Lung (tissue), 12 donors: ENCODE measurements around the gene PDZD2. TPM values are rescaled to one million over a fixed set of nuclear protein-coding genes. Genes with fewer than 3 reads are reported as not detected.

Experiments used
- ATAC-seq: fragments of 200-7000 bp; cut with Tn5 transposase; one replicate; pipeline ENCODE4 v1.9.1; 2020; ENCODE audit warnings: moderate number of reproducible peaks; ENCODE audit not compliant: insufficient read depth, low FRiP score
- DNase-seq, 3 donors: peaks; one replicate each; pipeline ENCODE4 v3.0.0-alpha.2; 2013 to 2017
- H3K27ac ChIP-seq, 2 donors: one replicate each; pipeline ENCODE4 v1.5.1; 2013; ENCODE audit warnings: mild to moderate bottlenecking in 2 of 2, moderate library complexity in 2 of 2, control low read depth in 1 of 2, inconsistent platforms in 1 of 2, low read depth in 1 of 2, low read length in 1 of 2
- H3K27me3 ChIP-seq, 3 donors: one replicate each; pipeline ENCODE4 v1.5.1; 2013; ENCODE audit warnings: low read length in 2 of 3; ENCODE audit not compliant: control insufficient read depth in 3 of 3, insufficient read depth in 3 of 3
- H3K36me3 ChIP-seq, 4 donors: one replicate each; pipeline ENCODE4 v1.5.1; 2013; ENCODE audit warnings: low read length in 4 of 4, mild to moderate bottlenecking in 1 of 4, moderate library complexity in 1 of 4; ENCODE audit not compliant: control insufficient read depth in 4 of 4, insufficient read depth in 4 of 4
- H3K4me1 ChIP-seq, 5 donors: one replicate each; pipeline ENCODE4 v1.5.1; 2013; ENCODE audit warnings: low read length in 5 of 5, mild to moderate bottlenecking in 2 of 5, moderate library complexity in 1 of 5; ENCODE audit not compliant: control insufficient read depth in 5 of 5, insufficient read depth in 5 of 5
- H3K4me3 ChIP-seq: one replicate; pipeline ENCODE4 v1.5.1; 2013; ENCODE audit warnings: mild to moderate bottlenecking, control low read depth, moderate library complexity
- H3K9ac ChIP-seq, 2 donors: one replicate each; pipeline ENCODE4 v1.5.1; 2013; ENCODE audit warnings: low read length in 2 of 2, control low read depth in 1 of 2; ENCODE audit not compliant: insufficient read depth in 1 of 2
- H3K9me3 ChIP-seq, 4 donors: one replicate each; pipeline ENCODE4 v1.5.1; 2013; ENCODE audit warnings: low read length in 3 of 4, mild to moderate bottlenecking in 1 of 4, moderate library complexity in 1 of 4; ENCODE audit not compliant: control insufficient read depth in 4 of 4, insufficient read depth in 3 of 4
- WGBS, 2 donors: extraction: QIAGEN DNeasy Blood & Tissue Kit; methylation state at CpG; one replicate each; pipeline ENCODE4 v1.1.7; 2013; 5-methylcytosine and 5-hydroxymethylcytosine counted together
- polyA plus RNA-seq, 2 donors: library from polyadenylated mRNA; stranded (reverse); fragments of 200-250 nt; gene quantifications; one replicate each; pipeline ENCODE4 v1.2.1, GENCODE V29; 2013
- total RNA-seq, 2 donors: library from RNA; depleted of rRNA in 1 of 2; stranded (reverse); fragments of >200 nt in 1 of 2; gene quantifications; one replicate each; pipeline ENCODE4 v1.2.1, GENCODE V29; 2014 to 2021
- TF ChIP-seq, protein P1 (sequence below): IDR thresholded peaks from 2 replicates; pipeline ENCODE4 v1.5.1; 2012; ENCODE audit warnings: mild to moderate bottlenecking; ENCODE audit errors: control extremely low read depth, extremely low read depth
- donor health status: control.
- donor health status: control.
- donor health status: Bipolar disorder and iron deficiency.
- donor health status: healthy.
- donor health status: DM: yes; HTN: yes; CAD: no.

PDZD2 gene
- total and polyA plus RNA-seq, 4 donors, result 9.2 to 56.3 (median 24.8) TPM

DNA sequence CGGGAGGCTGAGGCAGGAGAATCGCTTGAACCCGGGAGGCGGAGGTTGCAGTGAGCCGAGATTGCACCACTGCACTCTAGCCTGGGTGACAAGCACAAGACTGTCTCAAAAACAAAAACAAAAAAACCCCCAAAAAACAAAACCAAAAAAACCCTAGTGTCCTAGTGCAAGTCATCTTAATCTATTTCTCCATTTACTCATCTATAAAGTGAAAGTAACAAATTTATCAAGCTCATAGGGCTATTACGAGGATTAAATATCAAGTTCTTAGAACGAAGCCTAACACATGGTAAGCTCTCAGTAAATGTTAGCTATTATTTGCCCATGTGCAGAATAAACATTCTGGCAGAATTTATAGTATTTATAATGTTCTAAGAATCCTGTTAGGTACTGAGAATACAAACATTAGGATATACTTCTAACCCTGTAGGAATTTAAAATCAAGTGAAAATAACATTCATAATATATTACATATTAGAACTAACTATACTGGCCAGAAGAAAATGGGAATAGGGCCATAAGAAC is 490.2 kb downstream of the PDZD2 start:
- TF ChIP-seq, protein P1, sequence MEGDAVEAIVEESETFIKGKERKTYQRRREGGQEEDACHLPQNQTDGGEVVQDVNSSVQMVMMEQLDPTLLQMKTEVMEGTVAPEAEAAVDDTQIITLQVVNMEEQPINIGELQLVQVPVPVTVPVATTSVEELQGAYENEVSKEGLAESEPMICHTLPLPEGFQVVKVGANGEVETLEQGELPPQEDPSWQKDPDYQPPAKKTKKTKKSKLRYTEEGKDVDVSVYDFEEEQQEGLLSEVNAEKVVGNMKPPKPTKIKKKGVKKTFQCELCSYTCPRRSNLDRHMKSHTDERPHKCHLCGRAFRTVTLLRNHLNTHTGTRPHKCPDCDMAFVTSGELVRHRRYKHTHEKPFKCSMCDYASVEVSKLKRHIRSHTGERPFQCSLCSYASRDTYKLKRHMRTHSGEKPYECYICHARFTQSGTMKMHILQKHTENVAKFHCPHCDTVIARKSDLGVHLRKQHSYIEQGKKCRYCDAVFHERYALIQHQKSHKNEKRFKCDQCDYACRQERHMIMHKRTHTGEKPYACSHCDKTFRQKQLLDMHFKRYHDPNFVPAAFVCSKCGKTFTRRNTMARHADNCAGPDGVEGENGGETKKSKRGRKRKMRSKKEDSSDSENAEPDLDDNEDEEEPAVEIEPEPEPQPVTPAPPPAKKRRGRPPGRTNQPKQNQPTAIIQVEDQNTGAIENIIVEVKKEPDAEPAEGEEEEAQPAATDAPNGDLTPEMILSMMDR, result no peak
- H3K9ac ChIP-seq, result no peak overlapping the region
- H3K4me3 ChIP-seq, result no peak overlapping the region
- H3K36me3 ChIP-seq, result peaks cover 3 to 13% (median 8%) of the 10 kb centered on the region in 4 donors
- no peaks in the 10 kb centered on the region for H3K9me3 ChIP-seq
- no peak for DNase-seq
- 83 to 88% methylated on average over 7 of the region's 7 CpGs for WGBS, 2 donors
- H3K4me1 ChIP-seq, result peaks cover 0 to 7% (median 0%) of the 10 kb centered on the region in 5 donors
- no peaks in the 10 kb centered on the region for H3K27me3 ChIP-seq
- ATAC-seq, result no peak
- no peak overlapping the region for H3K27ac ChIP-seq

GRCh38 chr5:32130865-32131264 is 491.9 kb downstream of the PDZD2 start:
- Histone ChIP-seq H3K9me3 (no peaks in the 10 kb centered on the region), H3K27ac (no peak overlapping the region), H3K27me3 (no peaks in the 10 kb centered on the region), H3K4me3 (no peak overlapping the region), H3K36me3 (peaks cover 6 to 17% (median 9%) of the 10 kb centered on the region in 4 donors), H3K9ac (no peak overlapping the region), H3K4me1 (peaks cover 0 to 7% (median 0%) of the 10 kb centered on the region in 5 donors)
- DNase-seq (no peak), ATAC-seq (no peak)
- WGBS, 2 donors, result 79 to 89% methylated on average over 3 of the region's 3 CpGs
- TF ChIP-seq, protein P1, result no peak

DNA sequence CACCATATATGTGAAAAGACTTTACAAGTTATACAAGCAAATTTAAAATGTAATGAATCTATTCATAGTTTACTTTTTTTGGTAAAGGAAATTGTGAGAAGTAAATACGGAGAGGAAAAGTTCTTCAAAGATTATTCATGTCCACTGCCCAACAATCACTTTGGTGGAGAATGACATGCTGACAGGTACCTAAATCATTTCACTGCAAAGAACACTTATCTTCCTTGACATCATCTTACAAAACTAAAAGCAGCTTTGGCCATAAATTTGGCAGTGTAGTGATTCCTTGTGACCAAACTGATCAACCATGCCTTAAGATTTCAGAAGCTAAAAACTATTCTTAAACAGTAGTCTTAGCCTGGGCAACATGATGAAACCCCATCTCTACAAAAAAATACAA is 492.7 kb downstream of the PDZD2 start:
- no peak overlapping the region for H3K4me3 ChIP-seq
- H3K9me3 ChIP-seq, result no peaks in the 10 kb centered on the region
- peaks cover 4 to 14% (median 7%) of the 10 kb centered on the region in 4 donors for H3K36me3 ChIP-seq
- peaks cover 0 to 7% (median 0%) of the 10 kb centered on the region in 5 donors for H3K4me1 ChIP-seq
- WGBS, 2 donors, result 76 to 89% methylated on average over 1 of the region's 1 CpG
- H3K9ac ChIP-seq, result no peak overlapping the region
- no peak for DNase-seq
- ATAC-seq, result no peak
- no peaks in the 10 kb centered on the region for H3K27me3 ChIP-seq
- TF ChIP-seq, protein P1, result no peak
- H3K27ac ChIP-seq, result no peak overlapping the region

DNA sequence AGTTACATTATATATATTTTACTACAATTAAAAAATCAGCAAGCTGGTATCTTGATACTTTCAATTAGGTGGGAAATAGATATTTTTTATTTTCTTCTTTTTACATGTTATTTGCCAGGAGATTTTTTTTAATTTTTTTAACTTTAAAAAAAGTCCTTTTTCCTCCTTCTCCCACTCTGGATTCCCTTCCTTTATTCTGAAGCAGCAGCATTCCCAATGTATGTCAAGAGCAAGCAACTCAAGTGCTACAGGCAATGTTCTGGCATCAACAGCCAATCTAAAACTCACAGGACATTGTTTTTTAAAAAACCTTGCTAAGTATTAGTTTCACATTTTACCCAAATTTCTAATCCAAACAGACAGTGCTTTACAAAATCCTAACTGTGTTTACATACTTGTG is 493.8 kb downstream of the PDZD2 start:
- ATAC-seq (no peak), DNase-seq (no peak)
- H3K27ac ChIP-seq, result no peak overlapping the region
- no peak overlapping the region for H3K4me3 ChIP-seq
- TF ChIP-seq, protein P1, result no peak
- H3K36me3 ChIP-seq, result peaks cover 4 to 13% (median 7%) of the 10 kb centered on the region in 4 donors
- peaks cover 0 to 7% (median 0%) of the 10 kb centered on the region in 5 donors for H3K4me1 ChIP-seq
- no peak overlapping the region for H3K9ac ChIP-seq
- no peaks in the 10 kb centered on the region for H3K9me3 ChIP-seq
- no peaks in the 10 kb centered on the region for H3K27me3 ChIP-seq
